Measurements from ENCODE around the gene TBATA.

The TBATA gene

DNA sequence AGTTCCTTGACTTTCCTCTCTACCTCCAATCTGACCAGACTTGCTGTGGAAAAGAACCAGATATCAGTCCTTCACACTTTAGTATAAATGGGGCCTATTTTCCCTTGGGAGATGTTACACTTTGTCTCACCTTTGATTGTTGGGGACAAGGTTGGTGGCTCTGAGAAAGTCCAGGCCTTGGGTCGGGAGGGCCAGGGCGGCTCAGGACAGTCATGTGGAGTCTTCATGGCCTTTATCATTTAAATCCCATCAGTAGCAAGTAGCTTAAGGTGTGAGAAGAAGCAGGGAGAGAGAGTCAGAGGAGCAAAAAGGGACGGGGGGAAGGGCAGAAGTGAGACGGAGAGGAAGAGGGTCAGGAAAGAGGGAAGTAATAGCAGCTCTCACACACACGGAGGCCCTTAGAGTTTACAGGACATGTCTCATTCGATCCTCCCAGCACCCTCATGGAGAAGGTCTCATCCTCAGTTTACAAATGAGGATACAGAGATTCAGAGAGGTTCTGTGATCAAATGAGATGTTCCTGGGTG lies 40.5 kb downstream of the TBATA start:
- DNase-seq (ENCODE audit: low read depth, low spot score): no peak

- DNase-seq (ENCODE audit: low read depth, low spot score): no peak
Measured at GRCh38 chr10:70743879-70744278, 41.3 kb downstream of the TBATA start.

- DNase-seq (ENCODE audit: low read depth, low spot score): no peak
Measured at GRCh38 chr10:70743430-70743788, 41.8 kb downstream of the TBATA start.

- no peak for DNase-seq (ENCODE audit: low read depth, low spot score)
Measured at GRCh38 chr10:70742537-70743429, 42.4 kb downstream of the TBATA start.

GRCh38 chr10:70740406-70741288 lies 44.5 kb downstream of the TBATA start:
- no peak for DNase-seq (ENCODE audit: low read depth, low spot score)

DNA sequence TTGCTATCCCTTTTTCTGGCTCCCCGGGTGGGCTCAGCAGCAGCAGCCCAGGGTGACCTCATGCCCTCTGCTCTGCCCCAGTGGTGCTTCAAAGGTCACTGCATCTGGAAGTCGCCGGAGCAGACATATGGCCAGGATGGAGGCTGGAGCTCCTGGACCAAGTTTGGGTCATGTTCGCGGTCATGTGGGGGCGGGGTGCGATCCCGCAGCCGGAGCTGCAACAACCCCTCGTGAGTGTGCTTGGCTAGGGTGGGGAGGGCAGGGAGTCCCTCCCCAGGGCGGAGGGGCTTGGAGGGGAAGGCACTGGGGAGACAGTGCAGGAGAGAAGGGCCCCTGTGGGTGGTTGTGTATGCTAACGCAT lies 46.4 kb downstream of the TBATA start:
- no peak for DNase-seq (ENCODE audit: low read depth, low spot score)

GRCh38 chr10:70738006-70738760 lies 47.0 kb downstream of the TBATA start:
- DNase-seq (ENCODE audit: low read depth, low spot score): no peak

DNA sequence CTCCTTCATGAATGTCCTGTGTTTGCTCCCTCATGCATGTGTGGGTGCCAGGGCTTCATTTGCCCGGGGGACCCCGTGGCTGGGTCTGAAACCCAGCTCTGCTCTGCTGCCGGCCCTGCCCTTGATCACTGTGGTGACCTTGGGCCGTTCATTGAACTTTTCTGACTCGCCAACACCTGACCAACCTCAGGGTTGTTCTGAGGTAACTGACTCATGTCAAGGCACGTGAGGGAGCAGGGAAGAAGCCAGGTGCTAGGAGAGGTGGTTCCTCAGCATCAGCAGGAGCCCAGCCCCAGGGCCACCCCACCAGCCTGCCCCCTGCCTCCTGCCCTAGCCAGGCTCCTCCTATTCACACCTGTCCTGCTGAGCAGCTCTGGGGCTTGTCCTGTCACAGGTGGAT lies 47.9 kb downstream of the TBATA start:
- no peak for DNase-seq (ENCODE audit: low read depth, low spot score)

GRCh38 chr10:70736525-70736924 lies 48.7 kb downstream of the TBATA start:
- DNase-seq (ENCODE audit: low read depth, low spot score): no peak

DNA sequence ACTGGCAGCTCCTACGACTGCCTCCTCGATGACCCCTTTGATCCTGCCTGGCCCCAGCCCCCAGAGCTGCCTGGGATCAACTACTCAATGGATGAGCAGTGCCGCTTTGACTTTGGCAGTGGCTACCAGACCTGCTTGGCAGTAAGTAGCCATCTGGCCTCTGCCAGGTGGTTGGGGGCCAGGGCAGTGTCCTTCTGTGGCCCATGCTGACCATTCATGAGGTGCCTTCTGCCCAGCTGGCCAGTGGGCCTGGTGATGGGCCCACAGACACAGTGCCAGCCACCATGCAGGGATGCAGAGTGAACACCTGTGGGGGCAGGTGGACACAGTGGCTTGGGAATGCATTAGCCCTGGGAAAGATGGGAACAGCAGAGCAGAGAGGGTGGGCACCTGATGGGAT lies 50.0 kb downstream of the TBATA start:
- no peak for DNase-seq (ENCODE audit: low read depth, low spot score)

- no peak for DNase-seq (ENCODE audit: low read depth, low spot score)
Measured at GRCh38 chr10:70733051-70733450, 52.1 kb downstream of the TBATA start.

- no peak for DNase-seq (ENCODE audit: low read depth, low spot score)
Measured at GRCh38 chr10:70732569-70732968, 52.6 kb downstream of the TBATA start.

DNA sequence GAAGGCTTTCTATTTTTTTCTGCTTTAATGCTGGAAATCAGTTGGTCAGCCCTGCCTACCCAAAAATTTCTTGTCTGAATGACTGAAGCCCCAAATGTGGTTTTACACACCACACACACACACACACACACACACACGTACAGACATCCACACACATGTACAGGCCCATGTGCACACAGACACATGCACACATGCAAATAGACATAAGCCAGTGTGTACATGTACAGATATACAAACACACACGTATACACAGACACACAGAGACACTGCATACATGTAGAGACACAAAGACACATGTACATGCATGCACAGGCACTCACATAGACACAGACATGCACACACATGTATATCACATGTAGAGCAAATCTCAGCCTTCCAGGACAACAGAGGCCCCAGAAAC lies 54.2 kb downstream of the TBATA start:
- DNase-seq (ENCODE audit: low read depth, low spot score): no peak

GRCh38 chr10:70729763-70730357 lies 55.3 kb downstream of the TBATA start:
- DNase-seq (ENCODE audit: low read depth, low spot score): no peak

DNA sequence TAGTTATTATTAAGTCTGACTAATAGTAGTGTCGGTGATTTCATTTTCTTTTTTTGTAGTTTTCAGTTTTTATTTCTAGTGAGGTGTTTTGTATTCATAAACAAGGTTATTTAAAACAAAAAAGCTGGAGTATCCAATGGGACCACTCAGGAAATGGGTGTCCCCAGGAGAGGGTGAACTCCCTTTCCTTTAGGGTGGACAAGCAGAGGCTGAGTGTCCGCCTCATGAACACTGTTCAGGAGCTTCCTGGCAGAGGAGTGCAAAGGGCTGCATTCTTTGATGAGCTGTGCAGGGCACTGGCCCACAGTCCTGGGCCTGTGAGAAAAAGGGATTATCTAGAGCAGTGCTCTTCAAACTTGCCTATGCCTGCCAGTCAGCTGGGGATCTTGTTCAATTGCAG lies 56.8 kb downstream of the TBATA start:
- no peak for DNase-seq (ENCODE audit: low read depth, low spot score)

GRCh38 chr10:70726909-70727495 lies 58.2 kb downstream of the TBATA start:
- no peak for DNase-seq (ENCODE audit: low read depth, low spot score)

- no peak for DNase-seq (ENCODE audit: low read depth, low spot score)
Measured at GRCh38 chr10:70723771-70724170, 61.4 kb downstream of the TBATA start.

DNA sequence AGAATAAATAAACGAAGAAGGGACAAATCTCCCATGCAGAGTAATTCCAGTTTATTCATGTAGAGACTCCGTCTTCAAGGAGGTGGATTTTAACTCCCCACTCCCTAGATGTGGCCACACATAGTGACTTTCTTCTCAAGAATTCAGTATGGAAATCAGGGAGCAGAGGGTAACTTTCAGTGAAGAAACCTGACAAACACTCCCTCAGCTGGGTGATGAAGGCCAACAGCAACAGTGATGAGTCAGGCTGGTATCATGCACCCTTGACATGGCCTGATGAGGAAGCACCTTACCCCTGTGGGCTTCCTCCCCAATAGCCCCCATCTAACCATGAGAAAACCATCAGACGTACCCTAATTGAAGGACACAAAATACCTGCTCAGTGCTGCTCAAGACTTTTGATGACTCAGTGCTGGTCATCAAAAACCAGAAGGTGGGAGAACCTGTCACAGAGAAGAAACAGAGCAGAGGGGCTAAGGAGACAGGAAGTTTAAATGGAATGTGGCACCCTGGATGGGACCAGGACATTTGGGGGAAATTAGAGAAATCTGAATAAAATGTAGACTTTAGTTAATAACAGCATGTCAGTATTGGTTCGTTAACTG lies 62.3 kb downstream of the TBATA start:
- no peak for DNase-seq (ENCODE audit: low read depth, low spot score)

All from iPS DF 19.7 (cell line).